Mucosa of gallbladder (tissue), 1 donor: Measurements from ENCODE around the gene AP1B1. TPM values are rescaled to one million over a fixed set of nuclear protein-coding genes. Genes with fewer than 3 reads are reported as not detected.
"Not testable (repeated sequence)": the region's sequence is repeated elsewhere in the genome, so short reads cannot be mapped to it uniquely, and the experiment has no call there.

Experiments used
- DNase-seq: peaks from one replicate; pipeline ENCODE4 v3.0.0-alpha.2; 2020; ENCODE audit warnings: low spot score
- total RNA-seq: library from RNA; stranded (reverse); gene quantifications from one replicate; pipeline ENCODE4 v1.2.1, GENCODE V29; 2021
- donor health status: DM: no; HTN: no; CAD: no.

AP1B1 gene
- total RNA-seq, 1 donor from 2014 or later, result 88.6 TPM

GRCh38 chr22:29388759-29389090, 355 bp upstream of the AP1B1 start:
- no peak for DNase-seq

- no peak for DNase-seq
Measured at GRCh38 chr22:29386708-29387107, 1.7 kb downstream of the AP1B1 start.

- no peak for DNase-seq
Measured at GRCh38 chr22:29385748-29386147, 2.6 kb downstream of the AP1B1 start.

GRCh38 chr22:29385151-29385704, 3.1 kb downstream of the AP1B1 start:
- DNase-seq, result no peak

- no peak for DNase-seq
Measured at GRCh38 chr22:29383740-29384139, 4.6 kb downstream of the AP1B1 start.

GRCh38 chr22:29382580-29383302, 5.6 kb downstream of the AP1B1 start:
- DNase-seq, result peak; percentile 80

GRCh38 chr22:29380856-29381255, 7.5 kb downstream of the AP1B1 start:
- no peak for DNase-seq

GRCh38 chr22:29380032-29380781, 8.2 kb downstream of the AP1B1 start:
- no peak for DNase-seq

GRCh38 chr22:29379258-29379657, 9.1 kb downstream of the AP1B1 start:
- no peak for DNase-seq

- DNase-seq, result no peak
Measured at GRCh38 chr22:29377979-29378378, 10.4 kb downstream of the AP1B1 start.

- DNase-seq, result not testable (repeated sequence)
Measured at GRCh38 chr22:29376705-29377104, 11.7 kb downstream of the AP1B1 start.

GRCh38 chr22:29375398-29376076, 12.8 kb downstream of the AP1B1 start:
- DNase-seq, result no peak

GRCh38 chr22:29374806-29375205, 13.6 kb downstream of the AP1B1 start:
- DNase-seq, result not testable (repeated sequence)

- no peak for DNase-seq
Measured at GRCh38 chr22:29374401-29374800, 14.0 kb downstream of the AP1B1 start.

GRCh38 chr22:29370537-29370936, 17.8 kb downstream of the AP1B1 start:
- DNase-seq, result no peak

- DNase-seq, result no peak
Measured at GRCh38 chr22:29369460-29369859, 18.9 kb downstream of the AP1B1 start.

- peak; percentile 38 for DNase-seq
Measured at GRCh38 chr22:29359469-29359868, 28.9 kb downstream of the AP1B1 start.

- DNase-seq, result not testable (repeated sequence)
Measured at GRCh38 chr22:29357193-29357890, 31.0 kb downstream of the AP1B1 start.

- no peak for DNase-seq
Measured at GRCh38 chr22:29353860-29354259, 34.5 kb downstream of the AP1B1 start.

GRCh38 chr22:29353286-29353685, 35.1 kb downstream of the AP1B1 start:
- no peak for DNase-seq

- no peak for DNase-seq
Measured at GRCh38 chr22:29352778-29353177, 35.6 kb downstream of the AP1B1 start.

GRCh38 chr22:29351891-29352290, 36.5 kb downstream of the AP1B1 start:
- DNase-seq, result no peak
